GM19324 (cell line): ENCODE measurements around the gene GP1BA.

Source experiments
- ATAC-seq: cut with Tn5 transposase; IDR thresholded peaks from one replicate; pipeline ENCODE4 v1.9.1; 2021; ENCODE audit warnings: mild to moderate bottlenecking, moderate library complexity; ENCODE audit not compliant: unreplicated experiment, low FRiP score

GP1BA gene

GRCh38 chr17:4949321-4950074, 17.4 kb downstream of the GP1BA start:
- ATAC-seq: peak; percentile 27

GRCh38 chr17:4950075-4950745, 18.1 kb downstream of the GP1BA start:
- ATAC-seq: peak; percentile 1

GRCh38 chr17:4950746-4951204, 18.7 kb downstream of the GP1BA start, which contains the start of gene ENO3:
TSS of gene ENO3 (plus strand) at chr17:4951119. CDS start at chr17:4951830, 711 bp downstream.
- no peak for ATAC-seq

- no peak for ATAC-seq
Measured at GRCh38 chr17:4951486-4951885, 19.4 kb downstream of the GP1BA start.

GRCh38 chr17:4953451-4953961, 21.4 kb downstream of the GP1BA start:
- no peak for ATAC-seq

- ATAC-seq: no peak
Measured at GRCh38 chr17:4955091-4955490, 23.0 kb downstream of the GP1BA start.

- no peak for ATAC-seq
Measured at GRCh38 chr17:4956493-4957061, 24.5 kb downstream of the GP1BA start.

GRCh38 chr17:4958102-4958501, 26.0 kb downstream of the GP1BA start:
- no peak for ATAC-seq

GRCh38 chr17:4959261-4959965, 27.3 kb downstream of the GP1BA start:
- no peak for ATAC-seq

GRCh38 chr17:4960279-4960922, 28.3 kb downstream of the GP1BA start:
- ATAC-seq: no peak

- no peak for ATAC-seq
Measured at GRCh38 chr17:4965311-4965986, 33.4 kb downstream of the GP1BA start.

GRCh38 chr17:4966844-4967538, 34.9 kb downstream of the GP1BA start:
- peak; percentile 88 for ATAC-seq

- ATAC-seq: peak; percentile 70
Measured at GRCh38 chr17:4967539-4968485, 35.7 kb downstream of the GP1BA start, which contains the start of gene SPAG7. TSS of gene SPAG7 (minus strand) at chr17:4967817. CDS start at chr17:4967804, 13 bp downstream.

- no peak for ATAC-seq
Measured at GRCh38 chr17:4968486-4969046, 36.5 kb downstream of the GP1BA start.

GRCh38 chr17:4969047-4969550, 37.0 kb downstream of the GP1BA start:
- ATAC-seq: no peak

- no peak for ATAC-seq
Measured at GRCh38 chr17:4969551-4970173, 37.6 kb downstream of the GP1BA start.

- ATAC-seq: no peak
Measured at GRCh38 chr17:4970273-4970672, 38.2 kb downstream of the GP1BA start.
